ENCODE data around the gene HS1BP3.

DNA sequence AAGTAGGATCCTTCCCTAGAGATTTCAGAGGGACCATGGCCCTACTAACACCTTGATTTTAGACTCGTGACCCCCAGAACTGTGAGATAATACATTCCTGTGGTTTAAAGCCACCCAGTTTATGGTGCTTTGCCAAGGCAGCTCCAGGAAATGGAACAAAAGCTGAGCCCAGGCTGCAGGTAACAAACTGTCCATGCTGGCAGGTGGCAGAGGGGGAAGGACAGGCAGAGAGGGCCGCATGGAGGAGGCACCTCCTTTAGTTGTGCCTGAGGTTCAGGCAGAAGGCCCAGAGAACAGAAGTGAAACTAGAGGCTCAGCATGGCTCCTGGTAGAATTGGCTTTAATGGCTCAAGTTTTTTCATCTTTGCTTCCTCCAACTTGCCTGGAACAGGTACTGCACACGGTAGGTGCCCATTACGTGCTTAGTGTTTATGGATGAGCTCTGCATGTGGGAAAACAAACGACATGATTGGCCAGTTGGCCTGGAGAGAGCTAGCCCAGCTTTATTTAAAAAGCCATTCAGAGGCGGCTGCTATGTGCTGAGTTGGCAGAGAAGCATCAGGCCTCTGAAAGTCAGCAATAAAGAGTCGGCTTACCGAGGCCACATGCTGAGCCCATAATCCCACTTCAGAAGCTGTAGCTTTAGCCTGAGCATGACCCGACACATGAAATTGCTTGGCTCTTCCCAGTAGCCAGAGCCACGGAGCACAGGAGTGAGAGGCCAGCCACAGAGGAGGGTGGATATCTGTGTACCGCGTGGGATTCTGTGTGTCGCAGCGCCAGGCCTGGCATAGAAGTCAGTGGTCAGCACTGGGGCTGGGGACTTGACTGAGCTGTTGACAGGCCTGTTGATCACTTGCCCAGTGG lies 36.5 kb downstream of the HS1BP3 start:
- TF ChIP-seq CTCF (conservative IDR thresholded peaks at IDR 0.05 in 1 of 2, IDR thresholded peaks at IDR 0.05 in 1 of 2; ENCODE audit: extremely low read depth in 1 of 2, insufficient read depth in 1 of 2, low read depth in 1 of 2, low read length in 2 of 2) (no peak), EZH2 (IDR thresholded peaks at IDR 0.05; ENCODE audit: borderline replicate concordance, low read length) (no peak)
